H1 (cell line): ENCODE results near the gene LLGL1. TPM values are rescaled to one million over a fixed set of nuclear protein-coding genes. Genes with fewer than 3 reads are reported as not detected.

Experiments
- ASH2L ChIP-seq: fragments of 200-600, 300-600 bp; sonication (generic); IDR thresholded peaks from one replicate; pipeline ENCODE4 v1.7.1; 2017; ENCODE audit warnings: low read length
- BCL11A ChIP-seq, 2 experiments: IDR thresholded peaks; one replicate each; pipeline ENCODE4 v1.6.1; 2011; ENCODE audit warnings: low read depth in 2 of 2, low read length in 2 of 2, mild to moderate bottlenecking in 2 of 2
- CBX8 ChIP-seq: fragments of 300-800, 300-1000 bp; sonication (generic); IDR thresholded peaks from 2 replicates; pipeline ENCODE4 v1.7.1; 2016; ENCODE audit warnings: low read depth, low read length, borderline replicate concordance
- CTBP2 ChIP-seq: IDR thresholded peaks from 2 replicates; pipeline ENCODE4 v1.7.0; 2011; ENCODE audit warnings: borderline replicate concordance, mild to moderate bottlenecking, moderate library complexity, mixed read lengths, low read length; ENCODE audit not compliant: insufficient read depth, insufficient read length
- FOSL1 ChIP-seq: IDR thresholded peaks from 2 replicates; pipeline ENCODE4 v1.6.1; 2011; ENCODE audit warnings: mild to moderate bottlenecking, low read depth, low read length, moderate library complexity; ENCODE audit not compliant: insufficient read depth
- KDM5A ChIP-seq: fragments of 200-600 bp; IDR thresholded peaks from 2 replicates; pipeline ENCODE4 v1.7.1; 2012; ENCODE audit warnings: mild to moderate bottlenecking, low read length, inconsistent platforms, mixed read lengths
- MAFK ChIP-seq: IDR thresholded peaks from 2 replicates; pipeline ENCODE4 v1.6.1; 2012; ENCODE audit warnings: low read depth, mild to moderate bottlenecking, improper control_type of control experiment, low read length
- MAX ChIP-seq: IDR thresholded peaks from 2 replicates; pipeline ENCODE4 v1.6.1; 2012; ENCODE audit warnings: inconsistent platforms
- NANOG ChIP-seq: IDR thresholded peaks from 2 replicates; pipeline ENCODE4 v1.6.1; 2011; ENCODE audit warnings: low read length, low read depth, mild to moderate bottlenecking, inconsistent platforms; ENCODE audit not compliant: insufficient read depth, poor library complexity, severe bottlenecking
- NRF1 ChIP-seq: IDR thresholded peaks from 2 replicates; pipeline ENCODE4 v1.6.1; 2011; ENCODE audit warnings: mild to moderate bottlenecking, low read depth, low read length, improper control_type of control experiment
- POLR2A ChIP-seq, 2 experiments: IDR thresholded peaks; 1 replicate in 1 of 2; 2 replicates in 1 of 2; pipeline ENCODE4 v1.6.1; 2011; ENCODE audit warnings: low read depth in 2 of 2, low read length in 2 of 2, mild to moderate bottlenecking in 2 of 2; ENCODE audit errors: control extremely low read depth in 1 of 2
- RAD21 ChIP-seq, 2 experiments: IDR thresholded peaks in 1 of 2; conservative IDR thresholded peaks in 1 of 2; 2 replicates each; pipeline ENCODE4 v1.6.1; 2011; ENCODE audit warnings: low read depth in 2 of 2, low read length in 2 of 2, improper control_type of control experiment in 1 of 2, inconsistent platforms in 1 of 2, mild to moderate bottlenecking in 1 of 2, moderate library complexity in 1 of 2
- SAP30 ChIP-seq: fragments of 300-600 bp; sonication (generic); IDR thresholded peaks from 2 replicates; pipeline ENCODE4 v1.7.1; 2012; ENCODE audit warnings: low read length, moderate library complexity, mild to moderate bottlenecking, inconsistent platforms; ENCODE audit not compliant: insufficient read depth, insufficient replicate concordance
- SIRT6 ChIP-seq: IDR thresholded peaks from one replicate; pipeline ENCODE4 v1.7.1; 2012; ENCODE audit warnings: low read length, inconsistent platforms
- SP1 ChIP-seq: IDR thresholded peaks from 2 replicates; pipeline ENCODE4 v1.6.1; 2011; ENCODE audit warnings: low read depth, low read length
- SRF ChIP-seq: IDR thresholded peaks from 2 replicates; pipeline ENCODE4 v1.6.1; 2011; ENCODE audit warnings: mild to moderate bottlenecking, low read depth, low read length, moderate library complexity
- TBP ChIP-seq: IDR thresholded peaks from 2 replicates; pipeline ENCODE4 v1.6.1; 2011; ENCODE audit warnings: low read depth, low read length, improper control_type of control experiment
- TCF12 ChIP-seq: IDR thresholded peaks from 2 replicates; pipeline ENCODE4 v1.6.1; 2011; ENCODE audit warnings: low read depth, mild to moderate bottlenecking, low read length
- TEAD4 ChIP-seq: IDR thresholded peaks from 2 replicates; pipeline ENCODE4 v1.6.1; 2012; ENCODE audit warnings: low read depth, low read length, inconsistent platforms, mixed read lengths
- ZNF274 ChIP-seq: IDR thresholded peaks from 2 replicates; pipeline ENCODE4 v1.7.0; 2012; ENCODE audit warnings: low read length, borderline replicate concordance; ENCODE audit errors: extremely low read depth
- polyA plus RNA-seq, 7 experiments: library from polyadenylated mRNA; depleted of rRNA in 3 of 7; stranded (reverse) in 5 of 7; unstranded in 2 of 7; fragments of >200 nt in 5 of 7; fragments of 200-250 nt in 2 of 7; gene quantifications; 1 replicate in 5 of 7; 2 replicates in 1 of 7; 4 replicates in 1 of 7; pipeline versions ENCODE4 v1.2.1 to v1.2.3, GENCODE V29; 2011 to 2013; ENCODE audit warnings: missing spikeins in 2 of 7, mixed read lengths in 2 of 7
- total RNA-seq: library from RNA; stranded (reverse); fragmentation: NEBNext Ultra II Directional; extraction: Animal tissue kit (Norgen Biotek cat#: 25700); gene quantifications from 2 replicates; pipeline ENCODE4 v1.2.1, GENCODE V29; 2021
- TF ChIP-seq, protein P1 (sequence below): IDR thresholded peaks from 2 replicates; pipeline ENCODE4 v1.6.1; 2011; ENCODE audit warnings: low read depth, mild to moderate bottlenecking, low read length; ENCODE audit not compliant: insufficient read depth
- TF ChIP-seq, protein P2 (sequence below): IDR thresholded peaks from 2 replicates; pipeline ENCODE4 v1.6.1; 2012; ENCODE audit warnings: low read length, inconsistent platforms

Gene LLGL1
- total and polyA plus RNA-seq, 2 of the 8 experiments (the other 6 are each of a cell fraction or from before 2014, with no cell fraction given): 71.3 to 107 TPM

DNA sequence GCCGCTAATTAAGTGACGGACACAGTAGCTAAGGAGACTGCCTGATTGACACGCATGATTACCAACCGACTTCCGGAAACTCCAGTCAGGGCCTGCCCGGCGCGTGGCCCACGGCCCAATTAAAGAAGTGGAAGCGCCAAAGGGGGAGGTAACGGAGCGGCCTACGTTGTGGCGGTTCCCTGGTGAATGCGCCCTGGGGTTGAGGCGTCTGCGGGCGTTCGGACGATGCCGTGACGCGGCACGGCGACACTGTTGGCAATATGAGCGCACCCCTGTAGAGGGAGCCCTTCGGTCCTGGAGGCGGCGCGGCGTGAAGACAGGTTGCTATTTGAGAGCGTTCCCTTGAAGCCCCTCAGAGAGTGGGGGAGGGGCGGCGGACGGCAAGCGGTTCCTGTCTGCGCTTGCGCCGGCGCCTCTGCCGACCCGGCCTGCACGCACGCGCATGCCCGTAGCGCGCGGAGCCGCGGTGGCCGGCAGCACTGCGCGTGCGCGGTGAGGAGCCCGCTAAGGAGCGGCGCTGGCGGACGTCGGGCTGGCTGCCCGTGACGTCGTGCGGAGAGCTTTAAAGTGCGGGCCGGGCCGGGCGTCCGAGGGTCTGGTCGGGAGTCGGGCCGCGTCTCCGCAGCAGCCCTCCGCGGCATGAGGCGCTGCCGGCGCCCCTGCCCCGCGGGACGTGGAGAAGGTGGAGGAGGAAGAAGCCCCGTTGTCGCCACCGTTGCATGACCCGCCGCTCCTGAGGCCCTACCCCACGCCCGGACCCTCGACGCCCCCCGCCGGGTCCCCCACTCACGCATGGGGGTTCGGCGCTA lies 41.9 kb upstream of the LLGL1 start, which contains the start of gene ALKBH5 (continued):
- TF ChIP-seq, protein P1, sequence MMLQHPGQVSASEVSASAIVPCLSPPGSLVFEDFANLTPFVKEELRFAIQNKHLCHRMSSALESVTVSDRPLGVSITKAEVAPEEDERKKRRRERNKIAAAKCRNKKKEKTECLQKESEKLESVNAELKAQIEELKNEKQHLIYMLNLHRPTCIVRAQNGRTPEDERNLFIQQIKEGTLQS: no peak; the same call in 1 of the 2 replicates
- TF ChIP-seq, protein P2, sequence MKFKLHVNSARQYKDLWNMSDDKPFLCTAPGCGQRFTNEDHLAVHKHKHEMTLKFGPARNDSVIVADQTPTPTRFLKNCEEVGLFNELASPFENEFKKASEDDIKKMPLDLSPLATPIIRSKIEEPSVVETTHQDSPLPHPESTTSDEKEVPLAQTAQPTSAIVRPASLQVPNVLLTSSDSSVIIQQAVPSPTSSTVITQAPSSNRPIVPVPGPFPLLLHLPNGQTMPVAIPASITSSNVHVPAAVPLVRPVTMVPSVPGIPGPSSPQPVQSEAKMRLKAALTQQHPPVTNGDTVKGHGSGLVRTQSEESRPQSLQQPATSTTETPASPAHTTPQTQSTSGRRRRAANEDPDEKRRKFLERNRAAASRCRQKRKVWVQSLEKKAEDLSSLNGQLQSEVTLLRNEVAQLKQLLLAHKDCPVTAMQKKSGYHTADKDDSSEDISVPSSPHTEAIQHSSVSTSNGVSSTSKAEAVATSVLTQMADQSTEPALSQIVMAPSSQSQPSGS: peak; percentile 74; the same call in 1 of the 2 replicates
- TF ChIP-seq CTBP2 (no peak), TBP (peak; percentile 19; the same call in 1 of the 2 replicates), TCF12 (no peak), FOSL1 (no peak), TEAD4 (no peak), KDM5A (no peak), MAX (peak; percentile 51; the same call in 1 of the 2 replicates), SAP30 (no peak), ASH2L (no peak), NRF1 (peak; percentile 98), CBX8 (no peak), SIRT6 (no peak), MAFK (no peak), ZNF274 (no peak), POLR2A (IDR thresholded peaks at IDR 0.05; ENCODE audit: control extremely low read depth in 1 of 2, low read depth in 2 of 2, low read length in 2 of 2) (no peak; a peak in 1 of 3 replicates), SP1 (peak; percentile 95), RAD21 (IDR thresholded peaks at IDR 0.05 in 1 of 2, conservative IDR thresholded peaks at IDR 0.05 in 1 of 2; ENCODE audit: low read depth in 2 of 2, low read length in 2 of 2) (no peak), SRF (no peak), BCL11A (IDR thresholded peaks at IDR 0.05; ENCODE audit: low read depth in 2 of 2, low read length in 2 of 2) (no peak), NANOG (no peak)
